ENCODE measurements around the gene BST1. TPM values are rescaled to one million over a fixed set of nuclear protein-coding genes. Genes with fewer than 3 reads are reported as not detected.

BST1 gene
- total RNA-seq, 1 experiment from 2014 or later, result 1.1 TPM

GRCh38 chr4:15690020-15690809, 12.7 kb upstream of the BST1 start:
- H3K27ac Mint-ChIP-seq (ENCODE audit: low read depth, unreplicated experiment), result no peak overlapping the region
- intact Hi-C loops (cut with micrococcal nuclease), result loop anchor here (5.0 kb wide), 2 partner anchors 38 to 213 kb away; no protein-coding TSS in a partner anchor
- TF ChIP-seq CTCF (IDR thresholded peaks at IDR 0.05; ENCODE audit: unreplicated experiment), result no peak
- no peaks in the 10 kb centered on the region for H3K27me3 Mint-ChIP-seq (ENCODE audit: insufficient read depth, unreplicated experiment)
- no peaks in the 10 kb centered on the region for H3K9me3 Mint-ChIP-seq (ENCODE audit: unreplicated experiment)
- POLR2A ChIA-PET, result interaction anchor here (0.7 to 2.3 kb wide), 3 partner anchors 9 to 36 kb away, joined by 3 to 8 read pairs (median 5); partner anchors contain the start of genes FAM200B and FBXL5
- H3K36me3 Mint-ChIP-seq (ENCODE audit: insufficient read depth, unreplicated experiment), result peaks cover 29% of the 10 kb centered on the region
- CTCF ChIA-PET, result no interaction called here
- peaks cover 24% of the 10 kb centered on the region for H3K4me1 Mint-ChIP-seq (ENCODE audit: insufficient read depth, unreplicated experiment)
- peak; percentile 70 for DNase-seq (ENCODE audit: unreplicated experiment)
- BruUV-seq (replicated peaks), result TSS peak; percentile 40
- H3K4me3 Mint-ChIP-seq (ENCODE audit: unreplicated experiment), result no peak overlapping the region

GRCh38 chr4:15691346-15692135, 11.3 kb upstream of the BST1 start:
- peak; percentile 53 for DNase-seq (ENCODE audit: unreplicated experiment)
- H3K27ac Mint-ChIP-seq (ENCODE audit: low read depth, unreplicated experiment), result no peak overlapping the region
- BruUV-seq (replicated peaks), result no TSS peak
- no peak for TF ChIP-seq CTCF (IDR thresholded peaks at IDR 0.05; ENCODE audit: unreplicated experiment)
- no peak overlapping the region for H3K4me3 Mint-ChIP-seq (ENCODE audit: unreplicated experiment)
- CTCF ChIA-PET, result no interaction called here
- intact Hi-C loops (cut with micrococcal nuclease), result loop anchor here (5.0 kb wide), 2 partner anchors 39 to 214 kb away; no protein-coding TSS in a partner anchor
- peaks cover 22% of the 10 kb centered on the region for H3K36me3 Mint-ChIP-seq (ENCODE audit: insufficient read depth, unreplicated experiment)
- no peaks in the 10 kb centered on the region for H3K9me3 Mint-ChIP-seq (ENCODE audit: unreplicated experiment)
- POLR2A ChIA-PET, result interaction anchor here (0.6 to 2.3 kb wide), 4 partner anchors 9 to 290 kb away, joined by 3 to 8 read pairs (median 4); partner anchors contain the start of gene FAM200B
- peaks cover 25% of the 10 kb centered on the region for H3K4me1 Mint-ChIP-seq (ENCODE audit: insufficient read depth, unreplicated experiment)
- H3K27me3 Mint-ChIP-seq (ENCODE audit: insufficient read depth, unreplicated experiment), result no peaks in the 10 kb centered on the region

- H3K27ac Mint-ChIP-seq (ENCODE audit: low read depth, unreplicated experiment), result no peak overlapping the region
- DNase-seq (ENCODE audit: unreplicated experiment), result no peak
Observed at GRCh38 chr4:15692602-15693001, 10.3 kb upstream of the BST1 start.

More at GRCh38 chr4:15692602-15693001, 10.3 kb upstream of the BST1 start:
- CTCF ChIA-PET, result interaction anchor here (1.0 kb wide), 1 partner anchor 16 kb away, joined by 3 read pairs; no protein-coding TSS in a partner anchor
- Mint-ChIP-seq H3K4me3 (ENCODE audit: unreplicated experiment) (no peak overlapping the region), H3K36me3 (ENCODE audit: insufficient read depth, unreplicated experiment) (peaks cover 12% of the 10 kb centered on the region), H3K9me3 (ENCODE audit: unreplicated experiment) (peaks cover 8% of the 10 kb centered on the region), H3K27me3 (ENCODE audit: insufficient read depth, unreplicated experiment) (no peaks in the 10 kb centered on the region), H3K4me1 (ENCODE audit: insufficient read depth, unreplicated experiment) (peaks cover 25% of the 10 kb centered on the region)
- no peak for TF ChIP-seq CTCF (IDR thresholded peaks at IDR 0.05; ENCODE audit: unreplicated experiment)
- no TSS peak for BruUV-seq (replicated peaks)
- intact Hi-C loops (cut with micrococcal nuclease), result loop anchor here (5.0 kb wide), 2 partner anchors 40 to 215 kb away; no protein-coding TSS in a partner anchor
- POLR2A ChIA-PET, result interaction anchor here (0.8 to 4.2 kb wide), 3 partner anchors 11 to 39 kb away, joined by 3 to 21 read pairs (median 5); partner anchors contain the start of gene FAM200B
